Measurements from ENCODE around the gene GID8. TPM values are rescaled to one million over a fixed set of nuclear protein-coding genes. Genes with fewer than 3 reads are reported as not detected.

GID8 gene
- polyA plus RNA-seq, 1 of the 3 experiments (the other 2 are of a cell fraction), result 18.1 TPM

- Histone ChIP-seq H3F3A (replicated peaks; ENCODE audit: insufficient read depth) (no peaks in the 10 kb centered on the region), H3K9me3 (no peaks in the 10 kb centered on the region), H3K9ac (no peak overlapping the region), H2AFZ (ENCODE audit: low read depth) (no peak overlapping the region), H3K36me3 (replicated peaks in 1 of 2; ENCODE audit: control insufficient read depth in 1 of 2, insufficient read depth in 2 of 2, low read length in 1 of 2) (no peaks in the 10 kb centered on the region), H3K4me3 (ENCODE audit: low read depth in 2 of 2, low read length in 1 of 2) (no peak overlapping the region), H3K27me3 (ENCODE audit: insufficient read depth) (0 out of 2 replicates have a peak, but pooled peaks cover 11% of the 10 kb centered on the region), H4K20me1 (ENCODE audit: insufficient read depth) (no peaks in the 10 kb centered on the region), H3K27ac (ENCODE audit: low read depth in 2 of 2, low read length in 1 of 2) (no peak overlapping the region), H3K4me2 (no peak overlapping the region), H3K79me2 (ENCODE audit: insufficient read depth) (no peaks in the 10 kb centered on the region), H3K4me1 (ENCODE audit: control insufficient read depth in 1 of 2, insufficient read depth in 2 of 2, low read depth in 1 of 2, low read length in 1 of 2) (peaks cover 0 to 3% of the 10 kb centered on the region in 2 experiments; a peak in 1 of 4 replicates), H3K9me2 (no peaks in the 10 kb centered on the region)
- ChIA-PET CTCF (interaction anchor here (0.7 to 1.8 kb wide), 2 partner anchors 8 to 47 kb away, joined by 3 to 7 read pairs; no protein-coding TSS in a partner anchor), POLR2A (no interaction called here)
- TF ChIP-seq GABPA (IDR thresholded peaks at IDR 0.05; ENCODE audit: low read depth) (no peak), REST (IDR thresholded peaks at IDR 0.05; ENCODE audit: low read depth, low read length) (no peak), JUND (IDR thresholded peaks at IDR 0.05) (no peak), MXI1 (IDR thresholded peaks at IDR 0.05; ENCODE audit: low read depth, low read length) (no peak), NRF1 (IDR thresholded peaks at IDR 0.05; ENCODE audit: low read depth, low read length) (no peak)
- WGBS (ENCODE audit: low lambda C conversion rate), result 83% methylated on average over 16 of the region's 30 CpGs
- no peak for DNase-seq
Measured at GRCh38 chr20:62962221-62962879, 24.4 kb downstream of the GID8 start.

GRCh38 chr20:62962891-62963613 is 25.1 kb downstream of the GID8 start:
- Histone ChIP-seq H4K20me1 (ENCODE audit: insufficient read depth) (no peaks in the 10 kb centered on the region), H3K27me3 (ENCODE audit: insufficient read depth) (0 out of 2 replicates have a peak, but pooled peaks cover 11% of the 10 kb centered on the region), H3K9ac (no peak overlapping the region), H3K4me1 (ENCODE audit: control insufficient read depth in 1 of 2, insufficient read depth in 2 of 2, low read depth in 1 of 2, low read length in 1 of 2) (peaks cover 0 to 3% of the 10 kb centered on the region in 2 experiments; a peak in 1 of 4 replicates), H2AFZ (ENCODE audit: low read depth) (no peak overlapping the region), H3K4me2 (no peak overlapping the region), H3K79me2 (ENCODE audit: insufficient read depth) (no peaks in the 10 kb centered on the region), H3K9me2 (no peaks in the 10 kb centered on the region), H3K9me3 (no peaks in the 10 kb centered on the region), H3K36me3 (replicated peaks in 1 of 2; ENCODE audit: control insufficient read depth in 1 of 2, insufficient read depth in 2 of 2, low read length in 1 of 2) (no peaks in the 10 kb centered on the region), H3K27ac (ENCODE audit: low read depth in 2 of 2, low read length in 1 of 2) (no peak overlapping the region), H3K4me3 (ENCODE audit: low read depth in 2 of 2, low read length in 1 of 2) (no peak overlapping the region), H3F3A (replicated peaks; ENCODE audit: insufficient read depth) (no peaks in the 10 kb centered on the region)
- no peak for TF ChIP-seq RCOR1 (IDR thresholded peaks at IDR 0.05; ENCODE audit: low read length)
- TF ChIP-seq TAF1 (IDR thresholded peaks at IDR 0.05; ENCODE audit: borderline replicate concordance, low read depth, low read length), result no peak
- TF ChIP-seq NRF1 (IDR thresholded peaks at IDR 0.05; ENCODE audit: low read depth, low read length), result no peak
- no peak for TF ChIP-seq NFIC (IDR thresholded peaks at IDR 0.05; ENCODE audit: borderline replicate concordance)
- TF ChIP-seq JUND (IDR thresholded peaks at IDR 0.05), result no peak
- TF ChIP-seq USF1 (IDR thresholded peaks at IDR 0.05; ENCODE audit: borderline replicate concordance, low read depth), result no peak
- TF ChIP-seq RFX5 (IDR thresholded peaks at IDR 0.05; ENCODE audit: low read length), result no peak
- TF ChIP-seq MEF2A (IDR thresholded peaks at IDR 0.05; ENCODE audit: borderline replicate concordance, low read depth), result no peak
- no peak for TF ChIP-seq EZH2phosphoT487 (IDR thresholded peaks at IDR 0.05; ENCODE audit: borderline replicate concordance, low read depth)
- 81% methylated on average over 9 of the region's 32 CpGs for WGBS (ENCODE audit: low lambda C conversion rate)
- POLR2A ChIA-PET, result no interaction called here
- CTCF ChIA-PET, result no interaction called here
- no peak for DNase-seq

Measured in SK-N-SH (cell line).